ENCODE data around the gene GRM8. TPM values are rescaled to one million over a fixed set of nuclear protein-coding genes. Genes with fewer than 3 reads are reported as not detected.

Gene GRM8
- total RNA-seq: not detected in 2 replicates

GRCh38 chr7:127252778-127253280 is at the start of gene GRM8:
TSS of gene GRM8 (minus strand) at chr7:127252941.

Other genes with a start within 250 kb of the GRM8 start
- gene ZNF800, start 139.8 kb upstream of the GRM8 start, total RNA-seq: 12.5 and 19.2 TPM in 2 replicates